ENCODE results near the gene CNTN6.

Gene CNTN6

GRCh38 chr3:1444195-1444594 lies 351.4 kb downstream of the CNTN6 start:
- no peak for DNase-seq

- no peak for DNase-seq
Observed at GRCh38 chr3:1446531-1446930, 353.7 kb downstream of the CNTN6 start.

GRCh38 chr3:1447452-1447851 lies 354.6 kb downstream of the CNTN6 start:
- no peak for DNase-seq

GRCh38 chr3:1448443-1448842 lies 355.6 kb downstream of the CNTN6 start:
- DNase-seq = no peak

Measured in hematopoietic multipotent progenitor cell treated with erythropoietin and hydrocortisone succinate and interleukin-3 and kit ligand, for 8 days (in vitro differentiated cells).